HG03066 (cell line): Measurements from ENCODE around the gene NARS2.
"Not testable (repeated sequence)": the region's sequence is repeated elsewhere in the genome, so short reads cannot be mapped to it uniquely, and the experiment has no call there.

Source experiments
- ATAC-seq: cut with Tn5 transposase; IDR thresholded peaks from one replicate; pipeline ENCODE4 v1.9.1; 2021; ENCODE audit warnings: low read depth; ENCODE audit not compliant: unreplicated experiment

Gene NARS2

DNA sequence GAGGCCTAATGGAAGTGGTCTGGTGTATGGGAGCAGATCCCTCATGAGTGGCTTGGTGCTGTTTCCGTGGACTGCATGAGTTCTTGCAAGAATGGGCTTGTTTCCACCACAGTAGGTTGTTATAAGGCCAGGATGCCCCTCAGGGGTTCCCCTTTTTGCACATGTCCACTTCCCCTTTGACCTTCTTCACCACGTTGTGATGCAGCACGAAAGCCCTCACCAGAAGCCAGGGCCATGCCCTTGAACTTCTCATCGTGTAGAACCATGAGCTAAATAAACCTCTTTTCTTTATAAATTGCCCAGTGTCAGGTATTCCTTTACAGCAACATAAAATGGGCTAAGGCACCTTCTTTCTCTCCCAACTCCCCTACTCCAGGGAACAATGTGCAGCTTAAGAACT lies 2.8 kb upstream of the NARS2 start:
- ATAC-seq, result no peak

DNA sequence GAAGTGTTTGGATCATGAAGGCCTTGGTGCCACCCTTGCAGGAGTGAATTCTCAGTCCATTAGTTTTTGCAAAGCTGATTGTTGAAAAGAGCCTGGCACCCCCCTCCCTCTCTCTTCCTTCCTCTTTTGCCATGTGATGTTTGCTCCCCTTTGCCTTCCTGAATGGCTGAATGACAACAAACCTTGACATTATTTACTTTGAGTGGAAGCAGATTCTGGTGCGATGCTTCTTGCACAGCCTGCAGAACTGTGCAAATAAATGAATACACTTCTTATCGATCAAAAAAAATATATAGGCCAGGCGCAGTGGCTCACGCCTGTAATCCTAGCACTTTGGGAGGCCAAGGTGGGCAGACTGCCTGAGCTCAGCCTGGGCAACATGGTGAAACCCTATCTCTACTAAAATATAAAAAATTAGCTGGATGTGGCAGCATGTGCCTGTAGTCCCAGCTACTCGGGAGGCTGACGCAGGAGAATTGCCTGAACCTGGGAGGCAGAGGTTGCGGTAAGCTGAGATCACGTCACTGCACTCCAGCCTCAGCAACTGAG lies 2.0 kb upstream of the NARS2 start:
- no peak for ATAC-seq

GRCh38 chr11:78575478-78575877 lies 814 bp upstream of the NARS2 start:
- ATAC-seq, result no peak

GRCh38 chr11:78573681-78574080 lies 983 bp downstream of the NARS2 start:
- no peak for ATAC-seq

- ATAC-seq, result no peak
Observed at GRCh38 chr11:78573271-78573670, 1.4 kb downstream of the NARS2 start.

- no peak for ATAC-seq
Observed at GRCh38 chr11:78572394-78572793, 2.3 kb downstream of the NARS2 start.

GRCh38 chr11:78570031-78570430 lies 4.6 kb downstream of the NARS2 start:
- ATAC-seq, result no peak

GRCh38 chr11:78567209-78567608 lies 7.5 kb downstream of the NARS2 start:
- no peak for ATAC-seq

DNA sequence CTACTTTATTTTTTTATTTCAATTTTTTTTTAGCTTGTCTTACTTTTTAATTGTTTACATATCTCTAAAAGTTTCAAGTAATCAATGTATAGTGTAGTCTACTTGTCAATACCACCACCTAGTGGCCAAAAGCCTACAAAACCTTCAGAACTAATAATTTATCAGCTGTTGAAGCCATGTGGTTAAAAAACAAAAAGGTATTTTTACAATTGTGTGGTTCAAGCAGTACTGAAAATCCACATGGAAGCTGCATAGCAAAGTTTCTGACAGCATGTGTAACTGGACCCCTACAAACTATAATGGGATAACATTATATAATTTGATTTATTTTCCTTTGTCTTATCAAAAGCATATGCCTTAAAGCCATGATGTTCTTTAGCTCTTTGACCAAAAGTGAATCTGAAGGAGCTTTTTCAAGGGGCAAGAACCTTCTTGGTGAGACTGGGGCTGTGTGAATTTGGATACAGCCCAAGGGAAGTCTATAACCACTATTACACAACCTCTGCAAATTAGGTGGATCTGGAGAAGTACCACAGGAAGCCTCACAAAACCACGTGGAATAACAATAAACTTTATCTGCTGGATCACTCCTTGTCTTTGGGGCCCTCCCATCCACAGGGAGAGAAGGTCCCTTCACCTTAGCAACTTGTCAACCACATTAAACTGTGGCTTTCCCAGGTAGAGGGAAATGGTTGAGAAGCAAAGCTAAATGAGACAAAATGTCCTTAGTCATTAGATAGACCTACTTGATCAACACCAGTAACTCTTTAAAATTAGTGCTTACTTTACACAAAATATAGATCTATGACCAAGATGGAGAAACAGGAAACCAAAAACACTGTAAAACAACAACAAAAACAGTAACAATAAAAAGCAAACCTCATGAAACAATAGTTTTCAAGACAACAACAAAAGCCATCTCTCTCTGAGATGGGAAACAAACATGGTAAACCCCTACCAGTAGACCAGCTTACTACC lies 9.9 kb downstream of the NARS2 start:
- ATAC-seq, result no peak

GRCh38 chr11:78564037-78564436 lies 10.6 kb downstream of the NARS2 start:
- ATAC-seq, result not testable (repeated sequence)

DNA sequence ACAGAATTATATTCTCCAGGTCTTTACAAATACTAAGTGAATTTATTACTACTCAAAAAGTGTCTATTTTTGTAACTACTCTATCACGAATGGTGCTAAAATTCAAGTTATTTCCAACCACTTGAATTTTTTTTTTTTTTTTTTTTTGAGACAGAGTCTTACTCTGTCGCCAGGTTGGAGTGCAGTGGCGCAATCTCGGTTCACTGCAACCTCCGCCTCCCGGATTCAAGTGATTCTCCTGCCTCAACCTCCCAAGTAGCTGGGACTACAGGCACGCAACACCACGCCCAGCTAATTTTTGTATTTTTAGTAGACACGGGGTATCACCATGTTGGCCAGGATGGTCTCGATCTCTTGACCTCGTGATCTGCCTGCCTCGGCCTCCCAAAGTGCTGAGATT lies 11.6 kb downstream of the NARS2 start:
- ATAC-seq, result not testable (repeated sequence)

- ATAC-seq, result no peak
Observed at GRCh38 chr11:78562398-78562797, 12.3 kb downstream of the NARS2 start.

GRCh38 chr11:78560826-78561484 lies 13.7 kb downstream of the NARS2 start:
- no peak for ATAC-seq

DNA sequence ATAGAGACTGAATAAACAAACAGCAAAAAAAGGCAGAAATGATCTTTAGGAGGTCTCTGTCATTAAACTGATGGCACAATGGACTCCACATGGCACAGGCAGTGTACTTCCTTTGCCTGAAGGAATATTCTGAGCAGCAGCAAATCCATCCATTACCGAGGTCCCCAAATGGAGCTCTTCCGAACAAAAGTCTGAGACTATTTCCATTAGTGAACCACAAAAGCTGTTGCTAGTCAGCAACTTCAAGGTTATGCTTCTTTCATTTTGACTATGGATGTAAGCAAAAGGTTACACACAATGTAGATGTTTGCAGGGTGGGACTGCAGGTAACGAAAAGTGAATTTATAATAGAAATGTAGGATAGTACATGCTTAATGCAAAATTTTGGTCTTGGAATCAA lies 14.5 kb downstream of the NARS2 start:
- ATAC-seq, result peak; percentile 60

DNA sequence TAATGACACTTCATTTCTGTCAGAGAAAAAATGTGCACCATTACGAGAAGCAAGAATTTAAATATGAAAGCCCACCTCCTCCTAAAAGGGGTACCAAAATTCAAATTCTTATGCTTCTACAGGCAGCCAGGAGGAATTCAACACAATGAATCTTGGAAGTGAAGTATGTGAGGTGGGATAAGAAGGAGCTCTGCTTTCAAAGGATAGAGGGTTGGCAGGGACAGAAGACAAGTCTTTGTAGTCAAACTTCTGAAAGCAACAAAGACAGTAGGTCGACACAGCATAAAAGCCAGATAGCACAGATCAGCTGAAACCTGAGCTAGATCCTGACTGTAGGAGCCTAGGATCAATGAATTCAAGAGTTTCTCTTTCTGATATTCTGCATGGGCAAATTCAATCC lies 17.4 kb downstream of the NARS2 start:
- ATAC-seq, result no peak

GRCh38 chr11:78555592-78555991 lies 19.1 kb downstream of the NARS2 start:
- ATAC-seq, result no peak

GRCh38 chr11:78552881-78553280 lies 21.8 kb downstream of the NARS2 start:
- ATAC-seq, result no peak

GRCh38 chr11:78552139-78552538 lies 22.5 kb downstream of the NARS2 start:
- not testable (repeated sequence) for ATAC-seq

- ATAC-seq, result no peak
Observed at GRCh38 chr11:78551066-78551465, 23.6 kb downstream of the NARS2 start.

GRCh38 chr11:78549624-78550409 lies 24.8 kb downstream of the NARS2 start:
- ATAC-seq, result no peak
